HG03097 (cell line): ENCODE data around the gene PPID.
"Not testable (repeated sequence)": the region's sequence is repeated elsewhere in the genome, so short reads cannot be mapped to it uniquely, and the experiment has no call there.

Source experiments
- ATAC-seq: cut with Tn5 transposase; IDR thresholded peaks from one replicate; pipeline ENCODE4 v1.9.1; 2021; ENCODE audit not compliant: unreplicated experiment, low FRiP score

The PPID gene

GRCh38 chr4:158722917-158723793, at the start of gene PPID:
TSS of gene PPID (minus strand) at chr4:158723396. CDS start at chr4:158723288, 108 bp downstream.
- peak; percentile 97 for ATAC-seq

DNA sequence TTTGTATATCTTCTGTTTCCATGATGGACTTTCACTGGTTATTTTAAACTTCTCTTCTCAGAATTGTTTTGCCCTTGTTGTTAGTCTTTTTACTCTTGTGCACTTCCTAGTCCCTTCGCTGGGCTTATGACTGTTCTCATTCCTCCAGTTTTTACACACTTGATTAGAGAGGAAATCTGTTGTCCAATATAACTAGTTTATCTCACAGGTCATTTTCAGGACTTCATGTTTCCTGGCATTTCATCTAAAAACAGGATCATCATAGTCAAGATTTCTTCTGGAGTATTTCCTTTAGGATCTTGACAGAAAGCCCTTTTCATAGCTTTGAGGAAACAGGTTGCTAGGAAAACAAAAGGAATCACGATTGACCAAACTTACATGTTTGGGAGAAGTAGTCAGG, 48.6 kb upstream of the PPID start:
- no peak for ATAC-seq

DNA sequence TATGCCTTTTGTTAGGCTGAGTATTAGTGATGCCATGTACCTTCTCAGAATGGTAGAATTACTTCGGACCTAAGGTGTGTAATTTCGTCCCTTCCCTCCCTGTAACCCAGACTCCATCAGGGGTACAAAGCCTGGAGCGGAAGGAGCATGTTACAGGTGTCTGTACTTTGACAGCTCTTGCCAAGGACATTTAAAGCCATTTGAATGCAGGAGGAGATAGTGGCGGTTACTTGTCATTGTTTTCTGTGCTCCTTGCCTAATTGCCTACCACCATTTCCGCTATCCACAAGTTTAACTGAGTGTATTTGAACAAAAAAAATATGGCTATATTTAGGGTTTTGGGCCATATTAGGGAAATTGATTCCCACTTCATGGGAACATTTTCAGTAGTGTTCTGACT, 47.5 kb upstream of the PPID start:
- no peak for ATAC-seq

DNA sequence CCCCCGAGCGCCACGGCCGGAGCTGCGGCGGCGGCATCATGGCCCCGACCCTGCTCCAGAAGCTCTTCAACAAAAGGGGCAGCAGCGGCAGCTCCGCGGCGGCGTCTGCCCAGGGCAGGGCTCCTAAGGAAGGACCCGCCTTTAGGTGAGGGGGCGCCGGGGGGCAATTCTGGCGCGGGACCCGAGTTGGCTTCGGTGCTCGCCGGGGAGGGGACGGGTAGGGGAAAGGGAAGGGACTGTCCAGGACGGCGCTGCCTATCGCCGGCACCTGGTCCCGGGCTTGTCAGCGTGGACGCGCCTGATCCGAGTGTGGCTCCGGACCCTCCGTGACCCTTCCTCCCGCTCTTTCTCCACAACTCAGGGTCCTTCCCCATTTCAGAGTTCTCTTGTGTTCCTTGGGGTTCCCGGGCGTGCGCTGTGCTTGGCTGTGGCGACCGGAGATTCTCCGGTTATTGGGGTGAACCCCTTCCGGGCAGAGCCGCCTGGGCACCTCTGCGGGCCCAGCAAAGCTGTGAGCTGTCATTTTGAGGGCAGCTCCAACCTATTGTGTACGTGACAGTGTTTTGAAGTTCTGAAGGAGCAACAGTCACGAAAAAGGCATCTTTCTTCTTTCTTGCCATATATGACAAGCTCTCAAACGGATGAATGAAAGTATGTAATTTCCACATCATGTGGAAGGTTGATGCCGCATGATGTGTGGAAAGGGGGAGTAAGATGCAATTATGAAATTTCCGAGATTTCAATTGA, 46.2 kb upstream of the PPID start:
- ATAC-seq, result peak; percentile 32

DNA sequence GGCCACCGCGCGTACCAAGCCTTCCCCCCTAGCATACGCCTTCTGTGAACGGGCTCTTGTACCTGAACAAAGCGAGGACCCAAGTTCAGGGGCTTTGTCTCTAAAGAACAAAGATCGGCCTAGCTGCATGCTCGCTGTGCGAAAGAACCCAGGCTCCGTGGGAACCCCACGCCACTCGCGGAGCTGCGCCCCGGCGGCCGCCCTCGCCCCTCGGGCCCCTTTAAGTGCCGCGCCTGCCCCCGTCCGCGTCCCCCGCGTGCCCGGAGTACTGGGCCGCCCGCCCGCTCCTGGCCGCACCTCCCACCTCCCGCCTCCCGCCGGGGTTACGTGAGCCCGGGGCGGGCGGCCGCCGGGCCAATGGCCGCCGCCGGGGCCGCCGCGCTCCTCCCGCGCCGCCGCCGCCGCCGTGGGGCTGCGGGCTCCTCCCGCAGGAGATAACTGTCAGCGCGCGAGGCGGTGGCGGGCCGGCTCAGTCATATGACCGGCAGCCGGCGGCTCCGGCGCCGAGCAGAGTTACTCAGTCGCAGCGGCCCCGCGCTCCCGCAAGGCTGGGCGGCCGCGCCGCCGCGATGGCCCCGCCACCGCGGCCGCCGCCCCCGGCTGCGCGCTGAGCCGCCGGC, 45.5 kb upstream of the PPID start, which contains the start of gene FNIP2:
TSS of gene FNIP2 (plus strand) at position 472 of the 620 bp plus-strand sequence. CDS start 187 bp downstream, outside the sequence.
- ATAC-seq, result peak; percentile 77

- ATAC-seq, result no peak
Measured at GRCh38 chr4:158767451-158767850, 44.3 kb upstream of the PPID start.

DNA sequence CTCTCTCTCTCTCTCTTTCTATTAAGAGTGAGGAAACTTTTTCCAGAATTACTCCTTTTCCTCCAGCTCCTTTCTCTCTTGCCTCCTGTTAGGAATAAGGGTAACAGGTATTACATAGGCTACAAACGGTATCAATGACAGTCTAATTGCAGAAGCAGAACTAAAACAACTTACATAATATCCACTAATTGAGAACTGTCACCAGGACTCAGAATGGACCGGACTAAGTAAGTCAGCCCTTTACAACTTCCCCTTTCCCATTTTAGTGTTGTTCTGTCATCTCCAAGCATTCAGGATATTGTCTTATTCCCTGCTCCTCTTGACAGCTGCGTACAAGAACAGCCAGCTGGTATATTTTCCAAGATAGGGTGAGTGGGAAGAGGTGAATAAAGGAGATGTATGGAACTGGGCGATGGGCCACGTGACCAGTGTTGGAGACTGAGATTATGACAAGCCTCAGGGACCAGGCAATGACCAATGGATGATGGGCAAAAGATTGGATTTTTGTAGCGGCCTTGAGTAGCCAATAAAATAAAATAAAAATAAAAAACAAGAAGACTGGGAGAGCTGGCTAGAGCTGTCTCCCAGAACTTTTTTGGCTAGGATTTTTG, 43.3 kb upstream of the PPID start:
- ATAC-seq, result no peak

- ATAC-seq, result no peak
Measured at GRCh38 chr4:158763462-158763861, 40.3 kb upstream of the PPID start.

DNA sequence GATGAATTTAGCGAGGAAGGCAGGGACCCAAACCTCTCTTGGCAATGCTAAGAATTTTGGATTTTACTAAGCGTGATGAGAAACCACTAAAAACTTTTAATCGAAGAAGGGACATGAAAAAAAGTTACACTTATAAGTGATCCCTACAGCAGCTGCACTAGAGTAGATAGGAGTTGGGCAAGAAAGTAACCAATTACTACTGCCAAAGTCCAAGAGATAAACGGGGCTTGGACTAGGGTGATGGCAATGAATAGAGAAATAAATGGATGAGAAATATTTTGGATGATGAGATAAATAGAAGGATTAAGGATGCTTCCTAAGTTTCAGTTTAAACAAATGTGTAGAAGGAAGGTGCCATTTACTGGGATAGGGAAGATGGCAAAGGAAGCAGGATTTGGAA, 39.4 kb upstream of the PPID start:
- ATAC-seq, result no peak

DNA sequence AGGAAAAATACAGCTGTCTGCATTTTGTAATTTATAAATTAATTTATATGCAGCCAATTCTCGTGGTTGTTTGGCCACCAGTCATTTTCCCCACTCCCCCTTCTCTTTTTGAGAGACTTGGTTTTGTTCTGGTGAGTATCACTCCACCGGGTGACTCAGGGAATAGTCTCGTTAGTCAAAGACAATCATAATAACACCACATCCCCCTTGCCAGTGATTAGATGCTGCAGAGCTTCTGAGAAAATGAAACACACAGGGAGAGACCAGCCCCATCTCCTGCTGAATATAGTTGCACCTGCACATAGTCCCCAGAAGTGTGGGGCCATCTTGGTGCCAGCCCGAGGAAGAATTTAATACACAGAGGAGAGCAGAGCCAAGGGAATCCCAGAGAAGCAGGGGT, 37.7 kb upstream of the PPID start:
- ATAC-seq, result no peak

- ATAC-seq, result not testable (repeated sequence)
Measured at GRCh38 chr4:158759539-158759938, 36.3 kb upstream of the PPID start.

GRCh38 chr4:158758703-158759102, 35.5 kb upstream of the PPID start:
- no peak for ATAC-seq

DNA sequence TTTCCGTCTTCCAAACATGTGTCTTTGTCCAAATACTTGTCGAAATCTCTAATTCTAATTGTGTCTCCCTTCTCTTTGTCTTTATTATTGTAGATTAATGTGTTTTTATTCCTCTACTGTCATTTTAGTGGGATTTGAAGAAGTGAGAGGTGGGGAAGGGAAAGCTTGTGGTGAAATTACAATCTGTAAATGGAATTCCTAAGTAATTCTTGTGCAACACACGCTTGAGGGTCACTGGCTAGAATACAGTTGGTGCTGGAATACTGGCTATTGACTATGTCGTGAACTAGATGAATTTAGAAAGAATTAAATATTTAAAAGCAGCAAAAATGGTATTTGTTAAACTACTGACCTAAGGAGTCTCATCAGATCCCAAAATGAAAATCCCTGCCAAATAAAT, 34.9 kb upstream of the PPID start:
- ATAC-seq, result no peak

DNA sequence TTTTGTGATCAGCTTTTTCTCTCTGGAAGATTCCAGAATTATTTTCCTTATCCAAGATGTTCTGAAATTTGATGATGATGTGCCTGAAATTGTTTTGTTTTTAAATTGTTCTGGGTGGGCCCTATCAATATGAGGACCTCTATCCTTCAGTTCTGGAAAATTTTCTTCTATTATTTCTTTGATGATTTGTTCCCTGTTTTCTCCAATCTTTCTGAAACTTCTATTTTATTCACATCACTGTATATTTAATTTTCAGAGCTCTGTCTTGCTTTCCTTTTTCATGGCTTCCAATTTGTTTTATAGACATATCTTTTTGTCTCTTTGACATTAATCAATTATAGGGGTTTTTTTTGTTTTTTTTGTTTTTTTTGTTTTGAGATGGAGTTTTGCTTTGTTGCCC, 33.4 kb upstream of the PPID start:
- ATAC-seq, result no peak

DNA sequence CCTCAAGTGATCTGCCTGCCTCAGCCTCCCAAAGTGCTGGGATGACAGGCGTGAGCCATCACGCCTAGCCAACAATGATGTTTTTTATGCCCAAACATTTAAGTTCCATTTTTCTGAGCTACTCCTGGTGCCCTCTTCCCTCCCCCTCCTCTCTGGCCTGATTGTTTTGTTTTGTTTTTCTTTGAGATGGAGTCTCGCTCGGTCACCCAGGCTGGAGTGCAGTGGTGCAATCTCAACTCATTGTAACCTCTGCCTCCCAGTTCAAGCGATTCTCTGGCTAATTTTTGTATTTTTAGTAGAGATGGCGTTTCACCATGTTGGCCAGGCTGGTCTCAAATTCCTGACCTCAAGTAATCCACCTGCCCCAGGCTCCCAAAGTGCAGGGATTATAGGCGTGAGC, 32.6 kb upstream of the PPID start:
- not testable (repeated sequence) for ATAC-seq

GRCh38 chr4:158754385-158755180, 31.4 kb upstream of the PPID start:
- ATAC-seq, result no peak

- ATAC-seq, result no peak
Measured at GRCh38 chr4:158750379-158750778, 27.2 kb upstream of the PPID start.

GRCh38 chr4:158746537-158746936, 23.3 kb upstream of the PPID start:
- ATAC-seq, result not testable (repeated sequence)

DNA sequence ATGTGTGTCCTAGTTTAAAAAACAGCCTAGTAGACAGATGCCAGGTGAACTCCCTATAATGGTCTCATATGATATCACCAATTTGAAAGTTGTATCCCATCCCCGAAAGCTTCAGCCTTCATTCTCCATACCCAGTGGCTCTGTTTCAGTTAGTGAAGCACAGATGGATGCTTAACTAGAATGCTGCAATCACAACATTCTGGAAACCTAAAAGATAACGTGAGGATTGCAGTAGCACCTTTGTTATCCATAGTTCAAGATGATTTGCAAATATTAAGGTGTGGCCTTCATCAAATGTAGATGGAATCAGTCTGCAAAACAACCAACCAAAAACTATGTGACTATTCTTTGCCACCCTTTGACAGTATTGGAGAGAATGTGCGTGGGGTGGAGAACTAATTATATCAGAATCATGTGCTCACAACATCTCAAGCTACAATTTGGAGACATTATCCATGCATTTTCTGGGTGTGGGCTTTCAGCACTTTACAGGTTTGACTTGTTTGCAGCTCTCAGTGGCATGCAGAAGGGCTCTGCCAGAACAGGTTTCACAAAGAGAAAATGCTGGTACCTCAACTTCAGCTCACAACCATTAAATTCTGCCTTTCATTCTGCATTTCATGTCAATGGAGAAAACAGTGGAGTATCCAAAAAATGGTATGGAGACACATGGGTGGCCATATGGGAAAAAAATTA, 18.3 kb upstream of the PPID start:
- no peak for ATAC-seq
